ENCODE results near the gene TAMALIN.
"Not testable (repeated sequence)": the region's sequence is repeated elsewhere in the genome, so short reads cannot be mapped to it uniquely, and the experiment has no call there.

TAMALIN gene

DNA sequence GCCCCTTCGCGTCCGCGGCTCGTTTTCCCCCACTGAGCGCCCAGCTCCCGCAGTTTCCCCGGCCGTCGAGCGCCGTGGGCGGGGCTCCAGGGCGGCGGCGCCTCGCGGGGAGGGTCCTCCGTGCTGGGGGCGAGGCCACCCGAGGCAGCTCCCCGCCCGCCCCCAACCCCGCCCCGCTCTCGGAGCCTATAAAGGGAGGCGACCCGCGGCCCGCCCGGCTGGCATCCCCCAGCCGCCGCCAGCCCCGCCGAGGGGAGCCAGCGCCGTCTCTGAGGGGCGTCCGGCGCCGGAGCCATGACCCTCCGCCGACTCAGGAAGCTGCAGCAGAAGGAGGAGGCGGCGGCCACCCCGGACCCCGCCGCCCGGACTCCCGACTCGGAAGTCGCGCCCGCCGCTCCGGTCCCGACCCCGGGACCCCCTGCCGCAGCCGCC is at the start of gene TAMALIN:
Gene TAMALIN (plus strand): TSS at position 221 of the 432 bp plus-strand sequence. CDS start 74 bp downstream, at position 295.
- no peak for DNase-seq (ENCODE audit: low read depth)

DNA sequence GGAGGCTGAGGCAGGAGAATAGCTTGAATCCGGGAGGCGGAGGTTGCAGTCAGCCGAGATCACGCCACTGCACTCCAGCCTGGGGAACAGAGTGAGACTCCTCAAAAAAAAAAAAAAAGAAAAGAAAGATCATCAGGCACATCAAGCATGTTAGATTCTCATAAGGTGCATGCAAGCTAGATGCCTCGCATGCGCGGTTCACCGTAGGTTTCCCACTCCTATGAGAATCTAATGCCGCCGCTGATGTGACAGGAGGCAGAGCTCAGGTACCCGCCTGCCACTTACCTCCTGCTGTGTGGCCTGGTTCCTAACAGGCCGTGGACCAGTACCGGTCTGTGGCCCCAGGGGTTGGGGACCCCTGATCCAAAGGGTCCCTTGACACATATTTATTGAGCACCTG is 48.2 kb upstream of the TAMALIN start:
- DNase-seq (ENCODE audit: low read depth), result no peak

- no peak for DNase-seq (ENCODE audit: low read depth)
Measured at GRCh38 chr12:51959211-51959610, 47.5 kb upstream of the TAMALIN start.

DNA sequence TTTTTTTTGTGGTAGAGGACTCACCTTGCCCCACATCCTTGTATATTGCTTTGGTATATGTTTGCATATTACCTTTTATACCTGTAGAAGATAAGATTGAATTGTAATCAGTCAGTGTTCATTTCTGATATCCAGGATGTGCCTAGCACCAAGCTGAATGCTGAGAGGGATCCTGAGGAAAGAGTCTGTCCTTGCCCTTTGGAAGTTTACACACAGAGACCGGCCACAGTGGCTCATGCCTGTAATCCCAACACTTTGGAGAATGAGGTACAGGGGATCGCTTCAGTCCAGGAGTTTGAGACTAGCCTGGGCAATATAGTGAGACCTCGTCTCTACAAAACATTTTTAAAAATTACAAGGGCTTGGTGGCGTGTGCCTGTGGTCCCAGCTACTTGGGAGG is 46.8 kb upstream of the TAMALIN start:
- DNase-seq (ENCODE audit: low read depth), result no peak

- DNase-seq (ENCODE audit: low read depth), result no peak
Measured at GRCh38 chr12:51960488-51960887, 46.3 kb upstream of the TAMALIN start.

DNA sequence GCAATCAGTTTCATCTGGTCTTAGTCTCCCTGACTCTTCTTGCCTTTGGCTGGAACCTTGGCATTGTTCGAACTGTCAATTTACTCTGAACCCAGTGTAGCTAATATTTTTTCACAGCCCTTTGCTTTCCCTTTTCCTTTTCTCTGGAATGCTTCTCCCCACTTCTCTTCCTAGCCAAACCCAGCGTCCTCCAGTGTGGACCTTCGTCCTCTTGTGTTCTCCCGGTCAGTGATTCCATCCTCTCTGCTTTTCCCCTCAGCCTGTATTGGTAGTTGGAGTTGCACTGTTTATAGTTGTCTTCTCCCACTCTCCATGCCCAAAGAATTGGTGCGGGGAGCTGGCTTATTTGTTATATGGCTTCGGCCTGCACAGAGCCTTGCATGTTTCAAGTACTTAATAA is 45.9 kb upstream of the TAMALIN start:
- DNase-seq (ENCODE audit: low read depth), result no peak

- no peak for DNase-seq (ENCODE audit: low read depth)
Measured at GRCh38 chr12:51961834-51962233, 44.9 kb upstream of the TAMALIN start.

DNA sequence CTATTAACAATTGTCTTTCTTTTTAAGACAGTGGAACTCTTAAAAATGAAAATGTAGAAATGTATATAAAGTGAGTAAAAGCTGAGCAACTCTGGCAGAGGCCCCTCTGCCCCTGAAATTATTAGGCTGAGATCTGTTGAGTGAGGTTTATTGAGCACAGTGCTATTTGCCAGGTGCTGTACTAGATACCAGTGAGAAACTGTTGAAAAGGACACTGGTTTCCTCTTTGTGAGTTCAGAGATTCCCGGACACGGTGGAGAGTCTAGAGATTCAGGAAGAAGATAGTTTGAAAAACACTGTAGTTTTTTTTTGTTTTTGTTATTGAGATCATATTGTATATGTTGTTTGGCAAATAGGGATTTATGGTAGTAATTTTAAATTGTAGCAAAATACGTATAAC is 44.0 kb upstream of the TAMALIN start:
- DNase-seq (ENCODE audit: low read depth), result no peak

DNA sequence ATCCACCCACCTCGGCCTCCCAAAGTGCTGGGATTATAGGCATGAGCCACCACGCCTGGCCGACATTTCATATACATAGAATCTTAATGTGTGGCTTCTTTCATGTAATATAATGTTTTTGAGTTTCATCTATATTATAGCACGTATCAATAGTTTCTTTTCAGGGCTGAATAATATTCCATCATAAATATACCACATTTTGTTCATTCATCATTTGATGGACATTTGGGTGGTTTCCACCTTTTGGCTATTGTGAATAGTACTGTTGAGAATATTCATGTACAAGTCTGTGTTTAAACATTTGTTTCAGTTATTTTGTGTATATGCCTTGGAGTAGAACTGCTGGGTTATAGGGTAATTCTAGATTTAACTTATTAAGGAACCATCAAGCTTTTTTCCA is 43.3 kb upstream of the TAMALIN start:
- no peak for DNase-seq (ENCODE audit: low read depth)

- DNase-seq (ENCODE audit: low read depth), result no peak
Measured at GRCh38 chr12:51969643-51970042, 37.1 kb upstream of the TAMALIN start.

DNA sequence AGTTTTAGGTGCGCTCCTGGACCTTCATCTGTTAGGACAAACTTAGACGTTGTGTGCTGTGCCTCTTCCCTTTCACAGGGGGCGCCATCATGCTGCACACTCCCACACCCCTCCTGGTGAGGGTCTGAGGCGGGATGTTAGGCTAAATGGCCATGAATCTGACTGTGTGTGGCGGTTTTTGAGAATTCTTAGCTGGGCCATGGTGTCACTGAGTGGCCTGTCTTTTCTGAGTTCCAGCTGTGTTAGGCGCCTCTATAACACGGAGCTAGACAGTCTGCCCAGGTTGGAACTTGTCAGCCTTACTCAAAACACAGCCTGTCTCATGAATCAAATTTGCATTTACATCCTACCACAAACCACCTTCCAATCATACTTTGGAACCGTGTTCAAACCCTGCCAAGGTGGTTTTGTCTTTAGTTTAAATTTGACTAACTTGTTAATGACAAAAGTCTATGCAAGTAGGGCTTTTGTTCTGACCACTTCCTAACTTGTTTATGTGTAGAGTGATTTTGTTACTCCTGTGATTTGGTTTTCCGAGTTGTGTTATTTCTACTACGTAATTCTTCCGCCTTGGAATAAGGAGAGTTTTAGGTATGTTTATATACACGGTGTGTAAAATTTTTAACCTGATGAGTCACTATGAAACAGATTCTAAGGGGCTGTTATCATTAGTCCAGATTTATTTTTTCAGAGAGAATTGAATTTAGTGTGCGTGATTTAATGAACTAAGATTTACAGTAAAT is 35.7 kb upstream of the TAMALIN start:
- no peak for DNase-seq (ENCODE audit: low read depth)

DNA sequence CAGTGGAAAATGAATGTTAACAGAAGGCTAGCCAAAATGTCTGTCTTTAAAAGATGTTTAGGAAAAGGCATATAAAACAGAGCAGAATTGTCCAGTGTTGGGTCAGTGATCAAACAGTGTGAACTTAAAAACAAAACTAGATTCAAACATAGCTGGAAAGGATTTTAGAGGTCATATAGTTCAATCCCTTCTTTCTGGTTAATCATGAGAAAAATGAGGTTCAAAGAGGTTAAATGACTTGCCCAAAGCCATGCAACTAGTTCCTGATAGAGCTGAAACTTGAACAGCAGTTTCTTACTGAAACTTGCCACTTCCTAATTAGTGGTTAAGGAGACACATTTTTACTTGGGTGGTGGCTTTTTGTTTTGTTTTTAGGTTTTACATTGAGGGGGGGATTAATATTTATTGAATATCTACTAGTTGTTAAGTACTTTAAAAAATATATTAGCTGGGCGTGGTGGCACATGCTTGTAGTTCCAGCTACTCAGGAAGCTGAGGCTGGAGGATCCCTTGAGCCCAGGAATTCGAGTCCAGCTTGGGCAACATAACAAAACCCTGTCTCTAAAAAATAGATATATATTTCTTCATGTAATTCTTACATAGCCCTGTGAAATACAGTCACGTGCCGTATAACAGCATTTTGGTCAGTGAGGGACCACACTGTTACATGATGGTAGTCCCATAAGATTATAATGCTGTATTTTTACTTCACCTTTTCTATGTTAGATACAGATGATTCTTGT is 34.9 kb upstream of the TAMALIN start:
- DNase-seq (ENCODE audit: low read depth), result no peak

GRCh38 chr12:51972422-51972812 is 34.3 kb upstream of the TAMALIN start:
- DNase-seq (ENCODE audit: low read depth), result no peak

DNA sequence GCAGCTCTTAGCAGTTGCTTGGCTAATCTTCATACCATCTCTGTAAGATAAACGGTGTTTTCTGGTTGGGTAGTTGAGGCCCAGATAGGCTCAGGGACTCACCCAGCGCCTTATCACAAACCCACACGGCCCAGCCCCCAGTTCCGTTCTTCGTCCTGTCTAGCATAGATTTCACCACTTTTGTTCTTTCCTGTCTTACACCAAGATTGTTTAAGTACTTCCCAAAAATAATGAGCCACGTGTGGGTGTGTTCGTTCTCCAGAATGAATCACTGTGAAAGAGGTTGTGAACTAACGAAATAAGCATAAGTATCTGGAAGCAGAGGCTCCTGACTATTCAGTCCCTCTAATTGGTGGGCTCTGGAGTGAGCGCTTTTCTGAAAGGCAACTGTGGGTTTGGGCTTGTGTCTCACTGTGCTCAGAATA is 33.9 kb upstream of the TAMALIN start:
- peak; percentile 60 for DNase-seq (ENCODE audit: low read depth)

GRCh38 chr12:51973560-51973959 is 33.2 kb upstream of the TAMALIN start:
- DNase-seq (ENCODE audit: low read depth), result no peak

GRCh38 chr12:51974646-51975045 is 32.1 kb upstream of the TAMALIN start:
- no peak for DNase-seq (ENCODE audit: low read depth)

DNA sequence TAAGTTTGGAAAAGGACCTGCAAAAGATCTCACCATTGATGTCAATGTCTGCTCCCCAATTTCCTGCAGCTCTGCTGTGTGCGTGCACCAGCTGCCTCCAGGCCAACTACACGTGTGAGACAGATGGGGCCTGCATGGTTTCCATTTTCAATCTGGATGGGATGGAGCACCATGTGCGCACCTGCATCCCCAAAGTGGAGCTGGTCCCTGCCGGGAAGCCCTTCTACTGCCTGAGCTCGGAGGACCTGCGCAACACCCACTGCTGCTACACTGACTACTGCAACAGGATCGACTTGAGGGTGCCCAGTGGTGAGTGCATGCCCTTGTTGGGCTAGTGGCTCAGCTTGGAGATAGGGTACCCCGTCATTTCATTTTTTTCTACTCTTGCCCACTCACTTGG is 31.6 kb upstream of the TAMALIN start:
- DNase-seq (ENCODE audit: low read depth), result no peak

- DNase-seq (ENCODE audit: low read depth), result peak; percentile 59
Measured at GRCh38 chr12:51976376-51977160, 30.2 kb upstream of the TAMALIN start.

DNA sequence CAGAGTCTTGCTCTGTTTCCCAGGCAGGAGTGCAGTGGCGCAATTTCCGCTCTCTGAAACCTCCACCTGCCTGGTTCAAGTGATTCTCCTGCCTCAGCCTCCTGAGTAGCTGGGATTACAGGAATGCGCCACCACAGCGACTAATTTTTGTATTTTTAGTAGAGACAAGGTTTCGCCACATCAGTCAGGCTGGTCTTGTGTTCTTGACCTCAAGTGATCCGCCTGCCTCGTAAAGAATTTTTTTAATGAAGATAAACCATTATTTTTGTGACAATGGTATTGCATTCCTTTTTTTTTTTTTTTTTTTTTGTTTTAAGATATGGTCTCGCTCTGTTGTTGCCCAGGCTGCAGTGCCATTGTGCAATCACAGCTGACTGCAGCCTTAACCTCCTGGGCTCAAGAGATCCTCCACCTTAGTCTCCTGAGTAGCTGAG is 29.4 kb upstream of the TAMALIN start:
- DNase-seq (ENCODE audit: low read depth), result no peak

DNA sequence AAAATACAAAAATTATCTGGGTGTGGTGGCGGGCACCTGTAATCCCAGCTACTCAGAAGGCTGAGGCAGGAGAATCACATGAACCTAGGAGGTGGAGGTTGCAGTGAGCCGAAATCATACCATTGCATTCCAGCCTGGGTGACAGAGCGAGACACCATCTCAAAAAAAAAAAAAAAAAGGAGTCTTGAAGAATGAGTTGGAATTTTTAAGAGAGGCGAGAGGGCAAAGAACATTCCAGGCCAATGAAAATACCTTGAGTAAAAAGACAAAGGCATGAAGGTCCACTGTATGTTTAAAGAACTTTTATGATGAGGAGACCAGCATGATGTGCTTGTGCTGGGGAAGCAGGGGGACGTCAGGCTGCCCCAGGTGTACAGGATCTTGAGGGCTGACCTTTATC is 27.4 kb upstream of the TAMALIN start:
- not testable (repeated sequence) for DNase-seq (ENCODE audit: low read depth)

DNA sequence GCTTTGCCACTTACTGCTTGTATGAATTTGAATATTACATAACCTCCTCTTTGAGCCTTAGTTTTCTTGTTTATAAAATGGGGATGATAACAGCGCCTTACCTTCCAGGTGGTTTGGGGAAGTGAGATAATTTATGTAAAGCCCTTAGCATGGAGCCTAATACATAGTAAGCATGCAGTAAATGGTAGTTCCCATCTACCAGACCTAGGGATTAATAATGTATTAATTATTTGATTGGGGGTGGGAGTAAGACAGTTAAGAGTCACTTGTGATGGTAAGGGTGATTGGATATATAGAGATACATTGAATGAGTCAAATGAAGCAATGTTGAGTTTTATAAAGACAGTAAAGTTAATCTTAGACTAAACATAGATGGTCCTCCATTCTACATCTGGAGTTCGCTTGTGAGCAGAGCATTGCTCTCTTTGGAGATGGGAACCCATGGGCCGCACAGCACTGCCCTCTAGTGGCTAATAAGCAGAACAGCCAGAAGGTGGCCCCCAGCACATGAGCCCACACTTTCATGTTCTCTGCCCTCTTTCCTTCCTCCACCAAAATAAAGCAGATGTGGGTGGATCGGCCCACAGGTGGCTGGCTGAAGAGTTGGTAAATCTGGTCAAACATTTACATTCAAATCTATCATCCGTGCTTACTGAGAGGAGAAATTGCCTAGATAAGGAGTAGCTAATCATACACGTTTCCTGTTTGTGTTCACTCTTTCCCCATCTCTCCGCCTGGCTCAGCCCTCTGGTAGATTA is 26.5 kb upstream of the TAMALIN start:
- DNase-seq (ENCODE audit: low read depth), result no peak

DNA sequence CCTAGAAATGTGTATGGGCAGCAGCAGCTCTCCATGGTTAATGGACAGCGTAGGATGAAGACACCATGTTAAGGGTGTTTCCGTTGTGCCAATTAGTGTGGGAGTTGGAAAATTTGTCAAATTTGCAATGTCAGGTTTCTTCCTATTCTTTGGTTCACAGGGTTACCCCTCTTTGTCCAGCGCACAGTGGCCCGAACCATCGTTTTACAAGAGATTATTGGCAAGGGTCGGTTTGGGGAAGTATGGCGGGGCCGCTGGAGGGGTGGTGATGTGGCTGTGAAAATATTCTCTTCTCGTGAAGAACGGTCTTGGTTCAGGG is 26.0 kb upstream of the TAMALIN start:
- no peak for DNase-seq (ENCODE audit: low read depth)

All from non-pigmented ciliary epithelial cell (primary cell).